Forelimb muscle (tissue), 1 donor: ENCODE measurements around the gene ULK3. TPM values are rescaled to one million over a fixed set of nuclear protein-coding genes. Genes with fewer than 3 reads are reported as not detected.

Source experiments
- polyA plus RNA-seq: library from polyadenylated mRNA; unstranded; fragments of 120-200 nt; gene quantifications from one replicate; pipeline ENCODE4 v1.2.1, GENCODE V29; 2013; ENCODE audit not compliant: insufficient read length

ULK3 gene
- polyA plus RNA-seq, 1 donor = 33.3 TPM

Other genes starting within 250 kb of the ULK3 start
- 46.0 TPM for gene CLK3, start 227.3 kb downstream of the ULK3 start, polyA plus RNA-seq
- gene EDC3, start 147.1 kb downstream of the ULK3 start, polyA plus RNA-seq = 23.7 TPM
- not detected for gene CYP1A1, start 117.6 kb downstream of the ULK3 start, polyA plus RNA-seq
- 0.10 TPM for gene CYP1A2, start 94.3 kb downstream of the ULK3 start, polyA plus RNA-seq
- gene CSK, start 61.1 kb downstream of the ULK3 start, polyA plus RNA-seq = 31.7 TPM
- gene LMAN1L, start 30.3 kb downstream of the ULK3 start, polyA plus RNA-seq = not detected
- not detected for gene CPLX3, start 16.5 kb downstream of the ULK3 start, polyA plus RNA-seq
- 48.0 TPM for gene SCAMP2, start 30.2 kb upstream of the ULK3 start, polyA plus RNA-seq
- 53.6 TPM for gene MPI, start 46.9 kb upstream of the ULK3 start, polyA plus RNA-seq
- gene FAM219B, start 63.7 kb upstream of the ULK3 start, polyA plus RNA-seq = 50.0 TPM
- gene COX5A, start 94.9 kb upstream of the ULK3 start, polyA plus RNA-seq = 249 TPM
- gene RPP25, start 113.6 kb upstream of the ULK3 start, polyA plus RNA-seq = 0.75 TPM
- gene SCAMP5, start 152.4 kb upstream of the ULK3 start, polyA plus RNA-seq = 4.8 TPM
- gene PPCDC, start 180.4 kb upstream of the ULK3 start, polyA plus RNA-seq = 6.1 TPM